IPS DF 4.7 (cell line): ENCODE measurements around the gene RAPGEF1.

Source experiments
- DNase-seq: peaks from one replicate; pipeline ENCODE4 v3.0.0-alpha.2; 2013; ENCODE audit warnings: low spot score; ENCODE audit errors: extremely low read depth

The RAPGEF1 gene

GRCh38 chr9:131530920-131531832, 208.7 kb downstream of the RAPGEF1 start, which contains the start of gene UCK1:
Gene UCK1 (minus strand): TSS chr9:131531263. CDS start chr9:131531174, 89 bp downstream.
- DNase-seq, result no peak

- no peak for DNase-seq
These were observed 209.3 kb downstream of the RAPGEF1 start for GRCh38 chr9:131530546-131530919.

DNA sequence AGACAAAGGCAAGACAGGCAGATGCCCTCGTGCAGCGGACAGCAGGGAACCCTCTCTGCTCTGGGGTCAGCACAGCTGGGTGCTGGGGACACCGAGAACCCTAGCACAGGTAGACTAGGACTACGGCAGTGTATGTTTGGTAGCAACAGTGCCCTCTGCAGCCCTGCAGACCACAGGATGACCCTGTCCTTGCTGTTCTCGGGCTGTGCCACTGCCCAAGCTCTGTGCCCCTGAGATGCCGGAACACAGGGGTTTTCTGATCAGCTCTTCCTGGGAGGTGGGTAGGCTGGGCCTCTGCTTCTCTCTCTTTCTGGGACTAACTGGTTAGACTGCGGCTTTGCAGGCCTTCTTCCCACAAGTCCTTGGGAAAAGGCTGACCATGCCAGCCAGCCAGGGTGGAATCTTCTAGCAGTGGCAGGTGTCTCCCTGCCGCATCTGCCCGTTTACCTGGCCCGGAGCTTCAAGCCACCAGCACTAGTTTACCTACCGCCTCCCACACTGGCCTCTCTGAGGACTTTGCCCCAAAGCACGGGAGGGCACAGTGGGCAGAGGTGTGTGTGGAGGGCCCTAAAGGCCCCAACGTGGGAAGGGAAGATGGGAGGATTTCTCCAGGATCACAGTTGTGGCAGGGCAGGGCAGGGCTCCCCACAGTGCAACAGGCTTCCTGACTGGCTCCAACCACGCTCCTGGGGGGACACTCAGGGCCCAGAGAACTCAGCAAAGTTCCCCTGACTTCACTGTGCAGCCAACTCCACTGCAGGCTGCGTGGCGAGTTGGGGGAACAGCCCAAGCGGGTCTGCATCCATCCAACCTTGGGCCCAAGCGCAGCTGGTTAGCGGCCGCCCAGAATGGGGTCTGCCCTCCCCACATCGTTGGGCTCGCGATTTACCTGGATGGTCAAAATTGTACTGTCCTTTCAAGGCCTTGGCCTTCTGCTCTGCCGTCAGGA, 210.0 kb downstream of the RAPGEF1 start:
- no peak for DNase-seq

DNA sequence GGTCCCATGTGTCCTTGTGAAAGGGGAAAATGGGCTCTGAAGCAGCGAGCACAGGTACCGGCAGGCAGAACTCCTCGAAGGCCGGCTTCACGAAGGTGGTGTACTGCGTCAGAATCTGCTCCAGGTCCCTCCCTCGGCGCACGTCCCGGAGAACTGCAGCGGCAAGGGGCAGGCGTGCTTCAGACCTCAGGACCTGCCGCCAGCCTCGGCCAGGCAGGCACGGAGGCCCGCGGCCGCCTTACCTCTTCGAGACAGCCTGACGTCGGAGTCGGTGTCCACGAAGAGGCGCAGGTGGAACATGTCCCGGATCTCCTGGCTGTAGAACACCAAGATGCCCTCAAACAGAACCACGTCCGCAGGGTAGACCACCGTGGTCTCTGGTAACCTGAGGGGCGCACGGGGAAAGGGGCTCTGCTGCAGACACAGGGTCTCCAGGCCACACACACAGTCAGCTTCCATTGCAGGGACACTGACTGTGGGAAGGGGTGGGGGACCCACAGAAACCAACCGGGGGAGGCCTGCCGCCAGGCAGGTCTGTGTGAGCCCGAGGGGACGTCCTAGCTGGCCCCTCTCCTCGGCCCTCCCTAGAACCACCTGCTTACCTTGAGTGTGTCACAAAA, 210.9 kb downstream of the RAPGEF1 start:
- no peak for DNase-seq

DNA sequence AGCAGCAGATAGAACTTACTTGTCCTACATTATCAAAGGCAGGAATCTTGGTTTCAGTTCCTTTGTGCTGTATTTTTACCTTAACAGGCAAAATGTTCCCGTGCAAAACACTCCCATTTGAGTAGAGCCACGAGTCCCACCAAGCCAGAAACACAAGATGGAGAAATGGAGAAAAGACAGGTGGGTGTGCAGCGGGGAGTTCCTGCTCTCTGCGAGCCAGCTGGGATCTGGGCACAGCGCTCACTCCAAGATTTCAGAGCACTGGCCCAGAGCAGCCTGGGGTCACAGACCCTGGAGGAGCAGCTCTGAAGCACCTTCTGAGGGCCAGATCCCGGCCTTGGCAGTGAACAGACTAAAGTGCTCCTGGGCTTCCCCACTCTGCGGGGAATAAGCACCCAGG, 211.7 kb downstream of the RAPGEF1 start:
- no peak for DNase-seq
